Sigmoid colon (tissue), 7 donors: ENCODE measurements around the gene HNRNPLL. TPM values are rescaled to one million over a fixed set of nuclear protein-coding genes. Genes with fewer than 3 reads are reported as not detected.
A peak's percentile ranks its signal among the peaks of the same experiment; 100 is the strongest.

Source experiments
- DNase-seq: peaks from one replicate; pipeline ENCODE4 v3.0.0-alpha.2; 2019
- H3K27ac ChIP-seq, 4 donors: fragments of 200-600 bp; sonication (generic); one replicate each; pipeline ENCODE4 v1.5.1; 2016 to 2019; ENCODE audit warnings: mild to moderate bottlenecking in 1 of 4
- H3K27me3 ChIP-seq, 3 donors: fragments of 200-600 bp; sonication (generic); one replicate each; pipeline ENCODE4 v1.5.1; 2019; ENCODE audit warnings: mild to moderate bottlenecking in 1 of 3
- H3K36me3 ChIP-seq, 4 donors: fragments of 200-600 bp; sonication (generic); one replicate each; pipeline ENCODE4 v1.5.1; 2016 to 2019
- H3K4me1 ChIP-seq, 4 donors: fragments of 200-600 bp; sonication (generic); one replicate each; pipeline ENCODE4 v1.5.1; 2017 to 2019
- H3K4me3 ChIP-seq, 4 donors: fragments of 200-600 bp; sonication (generic); one replicate each; pipeline ENCODE4 v1.5.1; 2017 to 2019; ENCODE audit warnings: mild to moderate bottlenecking in 2 of 4, moderate library complexity in 1 of 4
- H3K9me3 ChIP-seq, 4 donors: fragments of 200-600 bp in 3 of 4; sonication (generic) in 3 of 4; one replicate each; pipeline versions ENCODE4 v1.5.1 to v1.6.1; 2013 to 2019
- CTCF ChIP-seq, 4 experiments: fragments of 450-650 bp in 3 of 4; fragments of 200-600 bp in 1 of 4; IDR thresholded peaks; one replicate each; pipeline ENCODE4 v1.5.1; 2016 to 2019; ENCODE audit warnings: antibody characterized with exemption in 4 of 4, mild to moderate bottlenecking in 3 of 4, moderate library complexity in 2 of 4
- EP300 ChIP-seq, 4 donors: sonication (generic); formaldehyde crosslinking; IDR thresholded peaks; one replicate each; pipeline ENCODE4 v1.6.1; 2017; ENCODE audit warnings: antibody characterized with exemption in 4 of 4
- POLR2A ChIP-seq, 2 donors: fragments of 450-650 bp; IDR thresholded peaks; one replicate each; pipeline ENCODE4 v1.6.1; 2016; ENCODE audit warnings: antibody characterized with exemption in 2 of 2, mild to moderate bottlenecking in 2 of 2, moderate library complexity in 2 of 2
- POLR2AphosphoS5 ChIP-seq, 4 donors: sonication (generic); formaldehyde crosslinking; IDR thresholded peaks; one replicate each; pipeline ENCODE4 v1.6.1; 2017; ENCODE audit warnings: antibody characterized with exemption in 4 of 4
- WGBS, 2 donors: extraction: QIAGEN DNeasy Blood & Tissue Kit; methylation state at CpG; one replicate each; pipeline ENCODE4 v1.1.7; 2013; 5-methylcytosine and 5-hydroxymethylcytosine counted together
- intact Hi-C: fragments of 100-400 bp; cut with DNase I; formaldehyde crosslinking; loops from one replicate; pipeline ENCODE4 v1.15.1; 2023
- polyA plus RNA-seq, 3 donors: library from polyadenylated mRNA; stranded (reverse); fragments of 200-250 nt; gene quantifications; one replicate each; pipeline ENCODE4 v1.2.3, GENCODE V29; 2013
- total RNA-seq, 4 donors: library from RNA; depleted of rRNA; stranded (reverse); fragments of >200 nt; gene quantifications; one replicate each; pipeline ENCODE4 v1.1.0, GENCODE V29; 2016
- donor health status: healthy with polysubstance abuse.
- donor health status: Bipolar disorder and iron deficiency.
- donor health status: healthy.

HNRNPLL gene
- total and polyA plus RNA-seq, 7 donors, result 16.1 to 82.0 (median 63.7) TPM

- Histone ChIP-seq H3K27ac (no peak overlapping the region), H3K36me3 (peaks cover 0 to 48% (median 5%) of the 10 kb centered on the region in 4 donors), H3K27me3 (no peaks in the 10 kb centered on the region), H3K4me1 (peaks cover 0 to 27% (median 5%) of the 10 kb centered on the region in 4 donors), H3K4me3 (no peak overlapping the region), H3K9me3 (no peaks in the 10 kb centered on the region)
- 48 to 78% methylated on average over 2 of the region's 2 CpGs for WGBS, 2 donors
- TF ChIP-seq POLR2A (IDR thresholded peaks at IDR 0.05), result no peak
- TF ChIP-seq CTCF (IDR thresholded peaks at IDR 0.05), result no peak
- intact Hi-C loops, result loop anchor here (2.0 to 5.0 kb wide), 3 partner anchors 43 to 161 kb away; no protein-coding TSS in a partner anchor
- DNase-seq, result no peak
These were observed 22.6 kb downstream of the HNRNPLL start for GRCh38 chr2:38580115-38580636.

- DNase-seq, result no peak
- WGBS, 2 donors, result 16 to 57% methylated on average over 5 of the region's 5 CpGs
- peaks cover 0 to 44% (median 3%) of the 10 kb centered on the region in 4 donors for H3K36me3 ChIP-seq
- H3K4me1 ChIP-seq, result peaks cover 0 to 21% (median 5%) of the 10 kb centered on the region in 4 donors
- no peak overlapping the region for H3K4me3 ChIP-seq
- no peaks in the 10 kb centered on the region for H3K27me3 ChIP-seq
- no peaks in the 10 kb centered on the region for H3K9me3 ChIP-seq
- no peak overlapping the region for H3K27ac ChIP-seq
- TF ChIP-seq POLR2AphosphoS5 (IDR thresholded peaks at IDR 0.05), result peak in 1 of 4 donors; percentile 21
- TF ChIP-seq EP300 (IDR thresholded peaks at IDR 0.05), result no peak
- intact Hi-C loops, result no loop called here
These were observed 23.9 kb downstream of the HNRNPLL start for GRCh38 chr2:38578832-38579231.

DNA sequence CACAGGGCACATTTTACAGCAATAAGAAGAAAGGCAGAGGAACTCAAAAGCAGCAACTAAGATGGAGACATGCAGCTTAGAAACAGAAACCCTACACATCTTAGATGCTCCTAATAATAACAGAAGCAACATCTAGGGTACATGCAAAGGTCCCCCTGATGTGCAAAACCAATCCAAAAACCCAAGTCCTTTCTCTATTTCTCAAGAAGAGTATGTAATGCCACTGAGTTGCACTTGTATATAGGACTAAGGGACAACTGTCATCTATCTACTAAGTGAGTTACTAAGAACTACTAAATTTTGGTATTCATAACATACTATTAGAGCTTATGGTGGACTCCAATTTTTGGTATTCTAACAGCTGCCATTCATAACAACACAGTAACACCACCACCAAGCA lies 28.4 kb downstream of the HNRNPLL start:
- Histone ChIP-seq H3K9me3 (no peaks in the 10 kb centered on the region), H3K4me3 (no peak overlapping the region), H3K4me1 (peaks cover 0 to 14% (median 6%) of the 10 kb centered on the region in 4 donors), H3K27ac (no peak overlapping the region), H3K36me3 (peaks cover 0 to 67% (median 0%) of the 10 kb centered on the region in 4 donors), H3K27me3 (no peaks in the 10 kb centered on the region)
- intact Hi-C loops, result no loop called here
- DNase-seq, result no peak
- no peak for TF ChIP-seq POLR2A (IDR thresholded peaks at IDR 0.05)
- TF ChIP-seq EP300 (IDR thresholded peaks at IDR 0.05), result no peak
- no peak for TF ChIP-seq CTCF (IDR thresholded peaks at IDR 0.05)
- TF ChIP-seq POLR2AphosphoS5 (IDR thresholded peaks at IDR 0.05), result no peak

- intact Hi-C loops, result no loop called here
- H3K36me3 ChIP-seq, result peaks cover 0 to 80% (median 15%) of the 10 kb centered on the region in 4 donors
- H3K4me1 ChIP-seq, result peaks cover 0 to 14% (median 6%) of the 10 kb centered on the region in 4 donors
- no peaks in the 10 kb centered on the region for H3K27me3 ChIP-seq
- no peak for TF ChIP-seq EP300 (IDR thresholded peaks at IDR 0.05)
- no peak for TF ChIP-seq CTCF (IDR thresholded peaks at IDR 0.05)
- no peak for TF ChIP-seq POLR2AphosphoS5 (IDR thresholded peaks at IDR 0.05)
- no peak for TF ChIP-seq POLR2A (IDR thresholded peaks at IDR 0.05)
- WGBS, 2 donors, result 81 to 83% methylated on average over 1 of the region's 1 CpG
- no peak overlapping the region for H3K4me3 ChIP-seq
- no peak for DNase-seq
- H3K9me3 ChIP-seq, result no peaks in the 10 kb centered on the region
- no peak overlapping the region for H3K27ac ChIP-seq
These were observed 30.6 kb downstream of the HNRNPLL start for GRCh38 chr2:38572167-38572566.

GRCh38 chr2:38571193-38571592 lies 31.5 kb downstream of the HNRNPLL start:
- 72 to 77% methylated on average over 4 of the region's 4 CpGs for WGBS, 2 donors
- Histone ChIP-seq H3K4me3 (no peak overlapping the region), H3K4me1 (peaks cover 0 to 13% (median 4%) of the 10 kb centered on the region in 4 donors), H3K9me3 (no peaks in the 10 kb centered on the region), H3K36me3 (peaks cover 0 to 83% (median 16%) of the 10 kb centered on the region in 4 donors), H3K27ac (no peak overlapping the region), H3K27me3 (no peaks in the 10 kb centered on the region)
- intact Hi-C loops, result no loop called here
- DNase-seq, result no peak
- TF ChIP-seq POLR2AphosphoS5 (IDR thresholded peaks at IDR 0.05) (no peak), EP300 (IDR thresholded peaks at IDR 0.05) (no peak), POLR2A (IDR thresholded peaks at IDR 0.05) (no peak), CTCF (IDR thresholded peaks at IDR 0.05) (no peak)
